ENCODE results near the gene SMAD2.
"Not testable (repeated sequence)": the region's sequence is repeated elsewhere in the genome, so short reads cannot be mapped to it uniquely, and the experiment has no call there.

Gene SMAD2

GRCh38 chr18:47832348-47832747 is 98.1 kb downstream of the SMAD2 start:
- no peak for DNase-seq

GRCh38 chr18:47831351-47831750 is 99.1 kb downstream of the SMAD2 start:
- no peak for DNase-seq

GRCh38 chr18:47830772-47831171 is 99.7 kb downstream of the SMAD2 start:
- no peak for DNase-seq

- no peak for DNase-seq
Observed at GRCh38 chr18:47829831-47830230, 100.6 kb downstream of the SMAD2 start.

- not testable (repeated sequence) for DNase-seq
Observed at GRCh38 chr18:47828031-47828430, 102.4 kb downstream of the SMAD2 start.

GRCh38 chr18:47826157-47827074 is 104.0 kb downstream of the SMAD2 start:
- no peak for DNase-seq

GRCh38 chr18:47821314-47821713 is 109.1 kb downstream of the SMAD2 start:
- DNase-seq: no peak

- no peak for DNase-seq
Observed at GRCh38 chr18:47817795-47818077, 112.7 kb downstream of the SMAD2 start.

GRCh38 chr18:47817017-47817794 is 113.3 kb downstream of the SMAD2 start:
- no peak for DNase-seq

- DNase-seq: no peak
Observed at GRCh38 chr18:47815486-47816270, 114.8 kb downstream of the SMAD2 start.

GRCh38 chr18:47809420-47809819 is 121.0 kb downstream of the SMAD2 start:
- DNase-seq: no peak

GRCh38 chr18:47802802-47803201 is 127.7 kb downstream of the SMAD2 start:
- DNase-seq: no peak

- DNase-seq: no peak
Observed at GRCh38 chr18:47801817-47802216, 128.6 kb downstream of the SMAD2 start.

GRCh38 chr18:47800756-47801155 is 129.7 kb downstream of the SMAD2 start:
- no peak for DNase-seq

- no peak for DNase-seq
Observed at GRCh38 chr18:47800248-47800647, 130.2 kb downstream of the SMAD2 start.

GRCh38 chr18:47799376-47799775 is 131.1 kb downstream of the SMAD2 start:
- DNase-seq: no peak

- DNase-seq: no peak
Observed at GRCh38 chr18:47798366-47798765, 132.1 kb downstream of the SMAD2 start.

- no peak for DNase-seq
Observed at GRCh38 chr18:47797126-47797525, 133.3 kb downstream of the SMAD2 start.

- DNase-seq: no peak
Observed at GRCh38 chr18:47795434-47795814, 135.0 kb downstream of the SMAD2 start.

GRCh38 chr18:47794725-47795433 is 135.6 kb downstream of the SMAD2 start:
- DNase-seq: no peak

- no peak for DNase-seq
Observed at GRCh38 chr18:47793609-47794008, 136.8 kb downstream of the SMAD2 start.

GRCh38 chr18:47791461-47791985 is 138.9 kb downstream of the SMAD2 start:
- DNase-seq: no peak

- DNase-seq: no peak
Observed at GRCh38 chr18:47790036-47790435, 140.4 kb downstream of the SMAD2 start.

Measured in NCI-H774 (cell line).